K562 (cell line): ENCODE results near the gene POLR2L. TPM values are rescaled to one million over a fixed set of nuclear protein-coding genes. Genes with fewer than 3 reads are reported as not detected.
A peak's percentile ranks its signal among the peaks of the same experiment; 100 is the strongest.

ENCODE experiments used
- CHCHD3 ChIP-seq: fragments of 250-450 bp; sonication (Bioruptor Pico); IDR thresholded peaks from 2 replicates; pipeline ENCODE4 v2.1.2; 2022; ENCODE audit warnings: mild to moderate bottlenecking
- FOXP4 ChIP-seq: sonication (generic); formaldehyde crosslinking; IDR thresholded peaks from 2 replicates; pipeline ENCODE4 v1.8.0; 2022; ENCODE audit warnings: mild to moderate bottlenecking, missing genetic modification reagents, borderline replicate concordance
- HMGN3 ChIP-seq: IDR thresholded peaks from 2 replicates; pipeline ENCODE4 v1.6.1; 2011; ENCODE audit warnings: borderline replicate concordance, low read depth, mild to moderate bottlenecking, mixed read lengths, low read length; ENCODE audit not compliant: insufficient read length; ENCODE audit errors: extremely low read depth
- HSF4 ChIP-seq: fragments of 250-450 bp; sonication (Bioruptor Pico); IDR thresholded peaks from 2 replicates; pipeline ENCODE4 v2.1.2; 2022; ENCODE audit warnings: mild to moderate bottlenecking, moderate library complexity, borderline replicate concordance
- ILF3 ChIP-seq: fragments of 450-650 bp; IDR thresholded peaks from 2 replicates; pipeline ENCODE4 v1.6.1; 2018; ENCODE audit warnings: antibody characterized with exemption, mild to moderate bottlenecking, moderate library complexity, borderline replicate concordance
- KLF1 ChIP-seq: fragments of 450-650 bp; IDR thresholded peaks from 2 replicates; pipeline ENCODE4 v1.6.1; 2016; ENCODE audit warnings: missing genetic modification characterization, missing compliant biosample characterization
- MCM7 ChIP-seq, 2 experiments: fragments of 450-650 bp; IDR thresholded peaks; 2 replicates each; pipeline ENCODE4 v1.6.1; 2016 to 2018
- MXI1 ChIP-seq: IDR thresholded peaks from 2 replicates; pipeline ENCODE4 v1.6.1; 2011; ENCODE audit warnings: low read depth, mild to moderate bottlenecking, improper control_type of control experiment, low read length
- PBX2 ChIP-seq, 2 experiments: IDR thresholded peaks in 1 of 2; conservative IDR thresholded peaks in 1 of 2; 2 replicates each; pipeline ENCODE4 v1.6.1; 2016; ENCODE audit warnings: low read depth in 2 of 2, mild to moderate bottlenecking in 1 of 2, missing compliant biosample characterization in 1 of 2, missing genetic modification characterization in 1 of 2, moderate library complexity in 1 of 2
- ZBTB11 ChIP-seq, 3 experiments: fragments of 200-800 bp in 1 of 3; fragments of 250-450 bp in 1 of 3; fragments of 450-650 bp in 1 of 3; sonication (Bioruptor Pico) in 1 of 3; sonication (Bioruptor generic) in 1 of 3; formaldehyde crosslinking in 1 of 3; IDR thresholded peaks; 2 replicates each; pipeline versions ENCODE4 v1.6.1 to v1.8.0; 2016 to 2022; ENCODE audit warnings: mild to moderate bottlenecking in 2 of 3, missing genetic modification characterization in 2 of 3, missing compliant biosample characterization in 1 of 3, moderate library complexity in 1 of 3
- ZNF217 ChIP-seq: sonication (generic); formaldehyde crosslinking; IDR thresholded peaks from 2 replicates; pipeline ENCODE4 v1.8.0; 2022; ENCODE audit warnings: mild to moderate bottlenecking, missing genetic modification reagents
- ZNF586 ChIP-seq: fragments of 450-650 bp; formaldehyde crosslinking; conservative IDR thresholded peaks from 2 replicates; pipeline ENCODE4 v1.4.0; 2020; ENCODE audit warnings: mild to moderate bottlenecking, moderate library complexity
- polyA plus RNA-seq, 8 experiments: library from polyadenylated mRNA; depleted of rRNA in 4 of 8; stranded (reverse) in 5 of 8; unstranded in 3 of 8; fragments of >200 nt; fragmentation: Nextera tagmentation in 2 of 8; fragmentation: Illumina TruSeq in 1 of 8; extraction: Ambion mirVana in 2 of 8; extraction: Trizol in 1 of 8; gene quantifications; 2 replicates each; pipeline versions ENCODE4 v1.2.1 to v1.2.3, GENCODE V29; 2011 to 2014; ENCODE audit warnings: inconsistent platforms in 1 of 8, missing spikeins in 1 of 8
- total RNA-seq, 7 experiments: library from RNA; depleted of rRNA in 6 of 7; stranded (reverse); fragments of >200 nt in 6 of 7; fragmentation: Illumina TruSeq in 2 of 7; extraction: Trizol in 2 of 7; gene quantifications; 2 replicates each; pipeline versions ENCODE4 v1.2.1 to v1.2.3, GENCODE V29; 2011 to 2021; ENCODE audit warnings: low replicate concordance in 1 of 7
- TF ChIP-seq, protein P1 (sequence below): sonication (generic); formaldehyde crosslinking; IDR thresholded peaks from 2 replicates; pipeline ENCODE4 v1.8.0; 2022; ENCODE audit warnings: mild to moderate bottlenecking, missing genetic modification reagents

The POLR2L gene
- total and polyA plus RNA-seq, 9 of the 15 experiments (the other 6 are each of a cell fraction or from before 2014, with no cell fraction given), result 38.3 to 688 (median 108) TPM

DNA sequence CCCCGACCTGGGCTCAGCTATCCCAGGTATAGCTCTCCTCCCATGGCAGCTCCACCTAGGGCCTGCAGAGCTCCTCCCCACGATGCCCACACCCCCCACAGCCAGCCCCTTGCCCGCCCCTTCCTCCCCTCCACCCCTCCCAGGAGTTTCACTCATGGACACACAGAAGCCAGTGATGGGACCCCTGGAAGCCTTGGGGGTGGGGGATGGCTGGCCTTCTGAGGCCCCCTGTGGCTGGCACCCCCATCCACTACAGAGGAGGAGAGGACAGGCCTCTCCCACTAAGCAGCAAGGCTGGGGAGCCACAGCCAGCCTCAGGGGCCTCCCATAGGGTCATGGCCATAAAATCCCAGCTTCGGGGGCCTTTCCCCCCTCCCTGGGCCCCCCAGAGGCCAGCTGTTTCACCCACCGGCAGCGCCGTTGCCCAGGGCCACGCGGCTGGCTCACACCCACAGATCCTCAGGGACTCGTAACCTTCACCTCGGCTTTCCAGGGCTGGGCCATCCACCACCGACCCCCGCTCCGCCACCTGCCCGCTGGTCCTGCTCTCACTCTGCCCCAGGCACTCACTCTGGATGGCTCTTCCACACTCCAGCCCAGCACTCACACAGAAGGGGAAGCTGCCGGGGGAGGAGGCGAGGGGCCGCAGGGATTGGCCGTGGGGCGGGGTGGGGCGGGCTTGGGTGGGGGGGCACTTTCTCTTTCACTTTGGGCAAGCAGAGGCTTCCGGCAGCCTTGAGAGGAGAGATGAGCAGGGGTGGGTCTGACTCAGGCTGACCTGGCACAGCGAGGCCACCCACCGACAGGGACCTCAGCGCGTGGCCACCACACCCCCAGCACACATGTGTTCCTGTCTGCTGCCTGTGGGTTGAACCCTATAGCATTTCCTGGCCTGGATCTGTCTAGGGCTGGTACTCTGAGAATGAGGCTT is 46.4 kb downstream of the POLR2L start (continued):
- TF ChIP-seq PBX2 (CRISPR knock-in tag; IDR thresholded peaks at IDR 0.05; ENCODE audit: low read depth) (no peak), PBX2 (tag; conservative IDR thresholded peaks at IDR 0.05; ENCODE audit: low read depth) (no peak), MXI1 (peak; percentile 57; the same call in 1 of the 2 replicates), CHCHD3 (no peak), ZBTB11 (CRISPR knock-in tag; IDR thresholded peaks at IDR 0.05) (no peak), ILF3 (no peak), MCM7 (IDR thresholded peaks at IDR 0.05) (no peak), ZNF586 (CRISPR knock-in tag) (no peak), FOXP4 (CRISPR knock-in tag) (no peak), ZNF217 (CRISPR knock-in tag) (no peak), KLF1 (no peak), HMGN3 (peak; percentile 53), HSF4 (CRISPR knock-in tag) (no peak)
- TF ChIP-seq, protein P1, sequence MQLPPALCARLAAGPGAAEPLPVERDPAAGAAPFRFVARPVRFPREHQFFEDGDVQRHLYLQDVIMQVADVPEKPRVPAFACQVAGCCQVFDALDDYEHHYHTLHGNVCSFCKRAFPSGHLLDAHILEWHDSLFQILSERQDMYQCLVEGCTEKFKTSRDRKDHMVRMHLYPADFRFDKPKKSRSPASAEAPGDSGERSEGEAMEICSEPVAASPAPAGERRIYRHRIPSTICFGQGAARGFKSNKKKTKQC (CRISPR knock-in tag), result no peak
